ENCODE results near the gene TNFAIP8.

The TNFAIP8 gene

GRCh38 chr5:119332978-119333401 is 22.8 kb upstream of the TNFAIP8 start:
- no peak overlapping the region for H3K4me3 ChIP-seq (ENCODE audit: control insufficient read depth, low read depth, low read length)
- DNase-seq (ENCODE audit: low read depth): no peak

GRCh38 chr5:119333421-119333851 is 22.4 kb upstream of the TNFAIP8 start:
- DNase-seq (ENCODE audit: low read depth): no peak
- no peak for TF ChIP-seq CTCF (conservative IDR thresholded peaks at IDR 0.05; ENCODE audit: control insufficient read depth, insufficient read depth, low read depth, low read length)
- H3K4me3 ChIP-seq (ENCODE audit: control insufficient read depth, low read depth, low read length): no peak overlapping the region

More at GRCh38 chr5:119332978-119333401, 22.8 kb upstream of the TNFAIP8 start:
- no peak for TF ChIP-seq CTCF (conservative IDR thresholded peaks at IDR 0.05; ENCODE audit: control insufficient read depth, insufficient read depth, low read depth, low read length)

- H3K4me3 ChIP-seq (ENCODE audit: control insufficient read depth, low read depth, low read length): no peak overlapping the region
- no peak for DNase-seq (ENCODE audit: low read depth)
- TF ChIP-seq CTCF (conservative IDR thresholded peaks at IDR 0.05; ENCODE audit: control insufficient read depth, insufficient read depth, low read depth, low read length): no peak
Measured at GRCh38 chr5:119335261-119335677, 20.6 kb upstream of the TNFAIP8 start.

GRCh38 chr5:119336262-119336661 is 19.6 kb upstream of the TNFAIP8 start:
- no peak for TF ChIP-seq CTCF (conservative IDR thresholded peaks at IDR 0.05; ENCODE audit: control insufficient read depth, insufficient read depth, low read depth, low read length)
- H3K4me3 ChIP-seq (ENCODE audit: control insufficient read depth, low read depth, low read length): no peak overlapping the region
- DNase-seq (ENCODE audit: low read depth): no peak

GRCh38 chr5:119336845-119337580 is 18.8 kb upstream of the TNFAIP8 start:
- no peak for DNase-seq (ENCODE audit: low read depth)
- TF ChIP-seq CTCF (conservative IDR thresholded peaks at IDR 0.05; ENCODE audit: control insufficient read depth, insufficient read depth, low read depth, low read length): no peak
- H3K4me3 ChIP-seq (ENCODE audit: control insufficient read depth, low read depth, low read length): no peak overlapping the region

GRCh38 chr5:119338326-119338946 is 17.4 kb upstream of the TNFAIP8 start:
- DNase-seq (ENCODE audit: low read depth): no peak
- no peak for TF ChIP-seq CTCF (conservative IDR thresholded peaks at IDR 0.05; ENCODE audit: control insufficient read depth, insufficient read depth, low read depth, low read length)
- H3K4me3 ChIP-seq (ENCODE audit: control insufficient read depth, low read depth, low read length): no peak overlapping the region
